Mononuclear cell (primary cell): ENCODE measurements around the gene SDCBP2. TPM values are rescaled to one million over a fixed set of nuclear protein-coding genes. Genes with fewer than 3 reads are reported as not detected.

Experiments
- H3K27me3 ChIP-seq: 2 replicates; pipeline ENCODE4 v1.6.0; 2011; ENCODE audit warnings: low read length, control low read depth; ENCODE audit not compliant: insufficient read depth
- H3K4me1 ChIP-seq: 2 replicates; pipeline ENCODE4 v1.5.1; 2011; ENCODE audit warnings: mild to moderate bottlenecking, low read length, control low read depth; ENCODE audit not compliant: insufficient read depth
- H3K4me3 ChIP-seq: 2 replicates; pipeline ENCODE4 v1.5.1; 2011; ENCODE audit warnings: mild to moderate bottlenecking, low read length, moderate library complexity
- H3K9me3 ChIP-seq: 2 replicates; pipeline ENCODE4 v1.5.1; 2011; ENCODE audit warnings: low read depth, mild to moderate bottlenecking, control low read depth, low read length
- total RNA-seq: library from RNA; depleted of rRNA; stranded (reverse); fragments of >200 nt; gene quantifications from one replicate; pipeline ENCODE4 v1.2.3, GENCODE V29; 2012

SDCBP2 gene
- total RNA-seq, 1 donor: 0.42 TPM

DNA sequence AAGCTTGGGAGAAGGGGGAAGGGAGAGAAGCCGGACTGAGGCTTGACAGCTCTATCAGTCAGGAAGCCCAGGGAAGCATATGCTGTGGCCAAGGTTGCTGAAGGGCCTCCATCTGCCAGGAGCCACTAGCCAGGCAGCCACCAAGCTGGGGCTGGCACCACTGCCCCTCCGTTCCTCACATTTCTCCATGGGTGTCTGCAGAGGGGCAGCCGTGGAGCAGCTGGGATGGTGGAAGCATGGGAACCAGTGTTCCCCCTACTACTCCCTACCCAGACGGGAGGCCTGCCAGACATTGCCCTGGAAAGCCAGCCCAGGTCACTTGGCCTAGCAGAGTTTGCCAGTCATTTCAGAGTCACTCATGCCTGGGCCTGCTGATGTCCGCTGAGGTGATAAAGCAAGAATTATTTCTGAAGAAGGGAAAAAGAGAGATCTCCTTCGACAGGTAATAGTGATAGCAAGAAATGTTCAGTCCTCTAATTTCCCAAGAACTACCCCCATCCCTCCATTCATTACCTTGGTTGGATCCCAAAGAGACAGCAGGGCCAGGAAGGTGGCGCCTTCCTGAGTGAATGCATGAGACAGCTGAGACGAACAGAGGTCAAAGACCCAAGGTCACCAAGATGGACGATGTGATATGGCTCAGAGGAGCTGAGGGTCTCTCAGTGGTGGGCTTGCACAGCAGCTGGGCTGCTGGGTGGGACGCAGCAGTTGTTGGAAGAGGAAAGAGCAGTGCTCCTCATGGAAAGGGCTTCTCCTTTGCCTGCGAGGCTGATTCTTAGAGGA is 41.0 kb downstream of the SDCBP2 start:
- peaks cover 9% of the 10 kb centered on the region for H3K4me1 ChIP-seq
- no peak overlapping the region for H3K4me3 ChIP-seq
- no peaks in the 10 kb centered on the region for H3K9me3 ChIP-seq
- H3K27me3 ChIP-seq: no peaks in the 10 kb centered on the region

DNA sequence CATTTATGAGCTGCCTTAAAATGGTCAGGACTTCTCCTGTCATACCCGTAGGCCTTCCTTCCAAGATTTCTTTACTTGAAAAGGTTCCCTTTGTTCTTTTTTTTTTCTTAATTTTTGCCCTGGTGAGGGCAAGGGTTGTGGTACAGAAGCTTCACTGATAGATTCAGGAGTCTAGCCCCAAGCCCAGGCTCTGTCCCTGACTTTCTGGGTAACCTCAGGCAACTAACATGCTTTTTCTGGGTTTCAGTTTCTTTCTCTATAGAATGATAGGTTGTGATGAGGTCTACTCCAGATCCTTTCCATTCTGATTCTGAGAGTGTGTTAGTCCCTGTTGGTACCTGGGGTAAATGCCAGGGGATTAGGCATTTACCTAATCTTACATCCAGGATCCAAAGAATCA is 41.6 kb downstream of the SDCBP2 start:
- no peaks in the 10 kb centered on the region for H3K9me3 ChIP-seq
- no peak overlapping the region for H3K4me3 ChIP-seq
- H3K27me3 ChIP-seq: no peaks in the 10 kb centered on the region
- peaks cover 9% of the 10 kb centered on the region for H3K4me1 ChIP-seq

DNA sequence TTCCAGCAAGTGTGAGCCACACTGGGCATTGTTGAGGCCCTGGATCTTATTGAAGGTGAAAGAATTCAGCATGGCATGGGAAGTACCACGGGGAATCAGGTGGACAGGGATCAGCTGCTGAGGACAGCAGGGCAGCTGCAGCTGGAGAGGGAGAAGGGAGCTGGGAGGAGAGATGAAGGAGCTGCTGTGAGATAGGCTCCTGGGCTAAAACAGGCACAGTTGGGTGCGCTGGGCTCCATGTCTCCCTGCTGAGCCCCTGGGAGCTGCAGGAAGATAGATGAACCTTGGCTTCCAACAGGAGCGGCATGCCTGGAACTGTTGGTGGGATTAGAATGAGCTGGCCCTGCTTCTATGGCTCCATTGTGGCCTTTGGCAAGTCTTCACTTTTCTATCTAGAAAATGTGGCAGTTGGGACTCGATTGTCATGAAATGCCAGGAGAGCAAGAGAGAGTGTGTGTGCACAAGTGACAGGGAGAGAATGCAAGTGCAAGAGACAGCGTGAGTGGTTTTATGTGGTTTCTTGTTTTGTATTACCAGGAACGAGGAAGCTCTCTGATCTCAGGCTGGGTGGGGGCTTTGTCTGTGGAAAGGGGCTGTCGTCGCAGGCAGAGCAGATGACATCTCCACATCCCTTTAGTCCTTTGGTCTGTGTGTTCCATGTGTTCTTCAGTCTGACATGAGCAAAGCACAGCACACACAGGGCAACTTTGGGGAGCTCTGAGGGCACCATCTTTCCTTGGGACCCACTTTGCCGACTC is 42.5 kb downstream of the SDCBP2 start:
- H3K4me3 ChIP-seq: no peak overlapping the region
- H3K9me3 ChIP-seq: no peaks in the 10 kb centered on the region
- peaks cover 9% of the 10 kb centered on the region for H3K4me1 ChIP-seq
- H3K27me3 ChIP-seq: no peaks in the 10 kb centered on the region

DNA sequence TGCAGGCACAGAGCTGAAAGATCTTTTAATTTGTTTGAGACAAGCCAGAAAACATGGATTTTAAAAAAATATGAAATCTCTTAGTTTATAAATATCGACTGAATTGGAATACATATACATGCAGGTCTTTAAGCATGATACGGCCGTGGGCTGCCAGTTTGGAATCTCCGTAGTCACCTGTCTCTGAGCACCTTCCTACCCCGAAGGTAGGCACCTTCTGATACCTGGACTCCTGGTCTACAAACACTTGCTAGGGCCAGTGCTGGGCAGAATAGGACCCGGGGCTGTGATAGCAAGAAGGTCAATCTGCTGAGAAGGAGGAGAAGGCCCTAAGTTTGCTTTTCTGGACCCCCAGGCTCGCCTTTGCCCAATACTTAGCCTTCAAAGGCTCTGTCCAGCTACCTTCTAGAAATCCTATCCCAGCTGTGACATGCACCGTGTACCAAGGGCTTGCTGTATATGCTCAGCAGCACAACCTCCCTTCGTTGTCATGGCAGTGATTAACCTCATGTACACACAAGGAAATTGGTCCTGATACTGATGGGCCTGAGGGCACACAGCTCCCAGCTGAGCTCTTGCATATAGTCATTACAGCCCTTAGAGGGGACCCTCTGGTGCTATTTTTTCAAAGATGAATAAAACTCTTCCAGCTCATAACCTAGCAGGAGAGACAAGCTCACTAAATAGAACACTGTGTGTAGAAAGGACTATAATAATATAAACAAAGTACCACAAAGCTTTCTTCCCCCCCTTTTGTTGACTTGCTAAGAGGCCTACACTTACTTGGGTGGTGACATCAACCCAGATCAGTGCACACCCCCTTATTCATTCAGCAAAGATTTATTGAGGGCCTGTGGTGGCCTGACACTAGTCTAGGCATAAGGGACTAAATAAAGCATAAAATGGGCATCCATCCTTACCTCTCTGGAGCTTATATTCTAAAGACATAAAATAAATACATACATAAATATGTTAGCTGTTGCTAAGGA is 45.1 kb downstream of the SDCBP2 start:
- H3K4me3 ChIP-seq: no peak overlapping the region
- peaks cover 9% of the 10 kb centered on the region for H3K4me1 ChIP-seq

DNA sequence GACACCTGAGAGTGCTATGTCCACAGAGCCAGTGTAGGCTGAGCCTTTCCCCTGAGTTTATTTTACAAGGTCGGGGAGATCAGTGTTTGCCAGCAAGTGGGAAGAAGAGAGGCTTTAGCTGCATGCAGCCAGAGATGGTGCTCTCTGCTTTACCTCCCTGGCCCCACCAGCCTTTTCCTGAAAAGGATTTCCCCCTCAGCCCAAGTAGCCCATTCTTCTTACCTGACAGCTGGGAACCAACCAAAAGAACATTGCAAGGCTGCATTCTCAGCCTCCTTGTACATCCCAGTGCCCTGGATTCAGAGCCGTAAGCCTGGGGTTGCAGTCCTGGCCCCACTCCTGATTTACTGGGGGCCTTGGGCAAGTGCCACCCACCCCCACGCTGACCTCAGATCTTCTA is 46.0 kb downstream of the SDCBP2 start:
- Histone ChIP-seq H3K27me3 (no peaks in the 10 kb centered on the region), H3K4me1 (peaks cover 9% of the 10 kb centered on the region), H3K4me3 (no peak overlapping the region), H3K9me3 (no peaks in the 10 kb centered on the region)

More for the DNA sequence above, 45.1 kb downstream of the SDCBP2 start:
- no peaks in the 10 kb centered on the region for H3K27me3 ChIP-seq
- H3K9me3 ChIP-seq: no peaks in the 10 kb centered on the region

DNA sequence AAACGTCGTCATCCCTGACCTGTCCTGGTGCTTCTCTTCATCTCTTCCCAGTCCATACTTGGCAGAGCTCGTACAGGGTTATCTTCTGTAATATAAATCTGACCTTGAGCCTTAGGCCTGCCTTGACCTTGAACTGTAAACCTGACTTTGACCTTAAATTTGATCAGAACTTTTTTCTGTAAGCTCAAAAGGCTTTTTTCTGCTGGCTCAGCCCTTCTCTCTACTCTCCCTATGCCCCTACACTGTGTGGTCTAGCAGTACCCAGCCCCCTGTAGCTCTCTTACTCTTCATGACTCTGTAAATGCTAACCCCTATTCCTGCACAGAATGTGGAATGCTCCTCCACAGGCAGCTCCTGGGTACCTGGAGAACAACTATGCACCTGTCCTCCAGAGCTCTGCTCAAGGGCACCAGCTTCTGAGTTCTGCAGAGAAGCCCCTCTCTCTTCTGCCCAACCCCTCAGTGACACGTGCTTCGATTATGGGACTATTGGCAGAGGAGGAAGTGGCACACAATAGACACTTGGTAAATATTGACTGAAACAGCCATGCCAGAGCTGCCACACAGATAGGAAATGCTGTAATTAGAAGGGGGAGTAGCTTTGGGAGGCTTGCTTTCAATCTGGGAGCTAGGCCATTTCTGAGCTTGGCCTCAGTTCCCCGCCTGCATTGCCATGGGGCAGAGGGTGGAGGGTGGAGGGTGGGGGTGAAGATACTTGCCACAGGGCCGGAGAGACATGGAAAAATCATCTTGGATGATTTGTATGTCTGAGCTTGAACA is 47.5 kb downstream of the SDCBP2 start:
- Histone ChIP-seq H3K4me3 (no peak overlapping the region), H3K9me3 (no peaks in the 10 kb centered on the region), H3K27me3 (no peaks in the 10 kb centered on the region), H3K4me1 (peaks cover 4% of the 10 kb centered on the region)

DNA sequence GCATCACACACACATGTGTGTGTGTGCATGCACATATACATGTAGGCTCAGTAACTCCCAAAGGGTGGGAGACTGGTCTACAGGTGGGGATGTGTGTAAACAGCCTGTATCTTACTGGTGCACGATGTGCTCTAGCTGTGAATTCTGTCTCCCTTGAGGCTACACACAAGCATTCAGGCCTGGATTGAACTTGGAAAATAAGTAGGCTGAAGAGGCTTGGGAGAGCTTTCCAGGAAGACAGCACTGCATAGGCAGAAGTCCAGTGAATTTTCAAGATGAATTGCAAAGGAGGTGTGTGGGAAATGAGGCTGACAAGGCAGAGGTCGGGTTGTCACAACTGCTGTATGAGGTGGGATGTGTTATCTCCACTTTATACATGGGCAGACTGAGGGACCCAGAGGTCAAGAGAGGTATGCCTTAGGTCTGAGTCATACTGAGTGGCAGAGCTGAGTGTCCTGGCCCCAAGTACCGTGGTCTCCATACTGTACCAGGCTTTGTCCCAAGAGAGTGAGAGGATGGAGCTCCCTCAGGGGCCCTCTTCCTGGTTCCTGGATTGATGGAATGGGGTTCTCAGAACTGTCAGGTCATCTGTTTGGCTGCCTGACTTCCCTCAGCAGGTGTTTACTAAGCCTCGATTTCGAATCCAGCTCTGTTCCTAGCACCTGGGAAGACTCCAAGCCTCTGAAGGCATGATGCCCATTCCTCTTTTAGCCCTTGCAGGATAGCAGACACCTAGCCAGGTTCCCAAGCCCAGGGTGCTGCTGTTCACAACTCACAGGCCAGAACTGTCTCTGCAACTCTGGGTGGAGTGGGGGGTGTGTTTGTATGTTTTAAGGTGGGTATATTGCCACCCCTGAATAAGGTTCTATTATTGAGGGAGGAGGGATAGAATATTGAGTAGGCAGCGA is 48.5 kb downstream of the SDCBP2 start:
- no peak overlapping the region for H3K4me3 ChIP-seq
- no peaks in the 10 kb centered on the region for H3K9me3 ChIP-seq
- no peaks in the 10 kb centered on the region for H3K27me3 ChIP-seq
- no peaks in the 10 kb centered on the region for H3K4me1 ChIP-seq

DNA sequence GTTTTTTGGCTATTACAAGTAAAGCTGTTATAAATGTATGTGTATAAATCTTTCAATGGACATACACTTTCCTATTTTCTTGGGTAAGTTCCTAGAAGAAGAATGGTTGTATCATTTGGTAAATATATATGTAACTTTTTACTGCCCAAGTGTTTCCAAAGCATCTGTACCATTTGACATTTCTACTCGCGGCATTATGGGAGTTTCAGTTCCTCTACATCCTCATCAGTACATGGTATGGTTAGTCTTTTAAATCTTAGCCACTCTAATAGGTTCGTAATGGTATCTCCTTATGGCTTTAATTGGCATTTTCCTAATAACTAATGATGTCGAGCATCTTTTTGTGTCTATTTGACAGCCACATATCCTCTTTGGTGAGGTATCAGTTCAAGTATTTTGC is 49.9 kb downstream of the SDCBP2 start:
- Histone ChIP-seq H3K27me3 (no peaks in the 10 kb centered on the region), H3K4me1 (no peaks in the 10 kb centered on the region), H3K4me3 (no peak overlapping the region), H3K9me3 (no peaks in the 10 kb centered on the region)

DNA sequence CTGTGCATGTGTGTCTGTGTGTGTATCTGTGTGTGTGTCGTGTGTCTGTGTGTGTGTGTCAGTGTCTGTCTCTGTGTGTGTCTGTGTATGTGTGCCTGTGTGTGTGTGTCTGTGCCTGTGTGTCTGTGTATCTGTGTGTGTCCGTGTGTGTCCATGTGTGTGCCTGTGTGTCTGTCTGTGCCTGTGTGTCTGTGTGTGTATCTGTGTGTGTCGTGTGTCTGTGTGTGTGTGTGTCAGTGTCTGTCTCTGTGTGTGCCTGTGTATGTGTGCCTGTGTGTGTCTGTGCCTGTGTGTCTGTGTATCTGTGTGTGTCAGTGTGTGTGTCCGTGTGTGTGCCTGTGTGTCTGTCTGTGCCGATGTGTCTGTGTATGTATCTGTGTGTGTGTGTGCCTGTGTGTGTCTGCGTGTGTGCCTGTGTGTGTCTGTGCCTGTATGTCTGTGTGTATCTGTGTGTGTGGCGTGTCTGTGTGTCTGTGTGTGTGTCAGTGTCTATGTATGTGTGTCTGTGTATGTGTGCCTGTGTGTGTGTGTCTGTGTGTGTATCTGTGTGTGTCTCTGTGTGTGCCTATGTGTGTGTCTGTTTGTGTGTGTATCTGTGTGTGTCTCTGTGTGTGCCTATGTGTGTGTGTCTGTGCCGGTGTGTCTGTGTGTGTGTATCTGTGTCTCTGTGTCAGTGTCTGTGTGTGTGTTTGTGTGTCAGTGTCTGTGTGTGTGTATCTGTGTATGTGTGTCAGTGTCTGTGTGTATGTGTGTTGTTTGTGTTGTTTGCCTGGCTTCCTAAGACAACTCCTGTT is 51.2 kb downstream of the SDCBP2 start:
- no peaks in the 10 kb centered on the region for H3K9me3 ChIP-seq
- H3K27me3 ChIP-seq: no peaks in the 10 kb centered on the region
- H3K4me1 ChIP-seq: peaks cover 4% of the 10 kb centered on the region
- H3K4me3 ChIP-seq: no peak overlapping the region

DNA sequence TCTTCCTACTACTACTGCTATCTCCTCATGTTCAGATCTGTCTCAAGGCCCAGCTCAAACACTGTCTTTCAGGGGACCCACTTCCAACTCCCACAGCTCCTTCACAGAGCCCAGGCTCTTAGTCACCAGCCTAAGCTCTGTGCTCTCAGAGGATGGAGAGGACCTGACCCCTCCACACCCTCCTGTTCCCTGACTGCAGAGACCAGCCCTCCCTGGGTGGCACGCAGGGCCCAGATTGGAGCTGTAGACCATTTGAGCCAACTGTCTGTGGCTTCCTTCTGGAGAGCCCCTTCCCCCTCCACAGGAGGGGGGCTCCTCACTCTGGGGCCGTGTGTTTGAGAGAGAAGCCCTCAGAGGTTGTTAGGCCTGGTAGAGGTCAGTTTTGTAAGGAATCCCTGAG is 53.0 kb downstream of the SDCBP2 start:
- Histone ChIP-seq H3K4me1 (peaks cover 5% of the 10 kb centered on the region), H3K4me3 (no peak overlapping the region), H3K27me3 (no peaks in the 10 kb centered on the region), H3K9me3 (no peaks in the 10 kb centered on the region)

DNA sequence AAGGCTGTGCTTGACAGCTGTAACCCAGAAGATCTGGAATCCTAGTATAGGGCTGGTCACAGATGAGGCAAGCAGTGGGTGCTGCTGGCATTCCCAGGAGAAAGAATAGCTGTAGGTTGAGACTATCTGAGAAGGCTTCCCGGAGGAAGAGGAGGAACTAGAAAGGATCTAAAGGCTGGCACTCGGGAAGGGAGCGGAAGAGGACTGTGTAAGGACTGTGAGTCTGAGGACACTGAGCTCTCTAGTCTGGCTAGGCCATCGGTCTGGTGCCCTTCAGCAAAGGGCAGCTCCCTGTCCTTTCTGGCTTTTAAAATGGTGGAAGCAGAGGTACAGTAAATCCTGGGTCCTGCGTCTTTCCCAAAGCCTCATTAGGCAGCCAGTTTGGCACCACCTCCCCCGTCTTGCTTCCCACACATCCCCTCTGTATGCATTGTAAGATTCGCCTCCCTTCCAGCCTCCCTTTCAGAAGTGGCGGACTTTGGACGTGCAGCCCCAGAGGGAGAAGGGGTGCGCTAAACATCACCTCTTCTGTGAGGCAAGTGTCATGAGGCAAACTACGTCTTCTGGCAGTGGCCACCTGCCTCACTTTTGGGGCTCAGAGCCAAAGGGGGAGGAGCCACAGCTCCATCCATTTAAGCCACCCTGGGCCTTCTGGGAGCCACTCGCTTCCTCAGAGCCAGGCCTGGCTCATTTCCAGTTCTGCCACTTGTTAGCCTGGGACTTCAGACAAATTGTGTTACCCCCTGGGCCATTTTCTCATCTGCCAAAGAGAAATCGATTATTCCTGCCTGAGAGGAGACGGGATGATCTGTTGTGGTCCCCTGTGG is 54.2 kb downstream of the SDCBP2 start:
- H3K27me3 ChIP-seq: no peaks in the 10 kb centered on the region
- no peaks in the 10 kb centered on the region for H3K9me3 ChIP-seq
- H3K4me3 ChIP-seq: no peak overlapping the region
- peaks cover 5% of the 10 kb centered on the region for H3K4me1 ChIP-seq

DNA sequence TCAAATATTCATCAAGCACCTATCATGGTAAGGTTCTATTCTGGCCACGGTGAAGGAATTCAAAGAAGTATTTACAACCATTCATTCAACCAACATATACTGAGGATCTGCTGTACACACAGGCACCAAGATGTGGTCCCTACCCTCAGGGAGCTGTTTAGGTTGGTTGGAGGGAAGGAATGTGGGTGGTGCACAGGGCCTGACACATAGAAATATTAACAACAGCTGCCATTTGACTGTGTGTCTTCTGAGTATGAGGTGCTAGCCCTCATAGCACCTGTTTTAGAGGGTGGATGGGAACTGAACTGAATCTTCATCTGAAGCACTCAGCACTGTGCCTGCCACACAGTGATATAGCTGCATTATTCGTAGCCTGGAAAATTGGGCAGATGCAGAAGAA is 55.6 kb downstream of the SDCBP2 start:
- no peaks in the 10 kb centered on the region for H3K9me3 ChIP-seq
- no peaks in the 10 kb centered on the region for H3K27me3 ChIP-seq

More for the DNA sequence above, 55.6 kb downstream of the SDCBP2 start:
- Histone ChIP-seq H3K4me3 (no peak overlapping the region), H3K4me1 (peaks cover 5% of the 10 kb centered on the region)
